K562 (cell line): Measurements from ENCODE around the gene POLD2. TPM values are rescaled to one million over a fixed set of nuclear protein-coding genes. Genes with fewer than 3 reads are reported as not detected.

Source experiments
- DPF2 ChIP-seq: fragments of 450-650 bp; IDR thresholded peaks from 2 replicates; pipeline ENCODE4 v1.6.1; 2016
- HNRNPK ChIP-seq: fragments of 200-400 bp; formaldehyde crosslinking; IDR thresholded peaks from one replicate; pipeline ENCODE4 v1.6.1; 2018; ENCODE audit warnings: mild to moderate bottlenecking, low read depth, low read length; ENCODE audit not compliant: poor library complexity, severe bottlenecking
- HNRNPLL ChIP-seq: fragments of 200-400 bp; formaldehyde crosslinking; IDR thresholded peaks from 2 replicates; pipeline ENCODE4 v1.6.1; 2017; ENCODE audit warnings: low read length, low read depth, mild to moderate bottlenecking; ENCODE audit not compliant: poor library complexity, severe bottlenecking
- MTA1 ChIP-seq: fragments of 450-650 bp; IDR thresholded peaks from 2 replicates; pipeline ENCODE4 v1.6.1; 2017; ENCODE audit warnings: borderline replicate concordance
- SRF ChIP-seq, 2 experiments: fragments of 250-450, 450-650 bp in 1 of 2; sonication (Bioruptor Pico) in 1 of 2; sonication (generic) in 1 of 2; formaldehyde crosslinking; IDR thresholded peaks; 2 replicates each; pipeline versions ENCODE4 v1.5.0 to v1.5.1; 2020 to 2022; ENCODE audit warnings: mild to moderate bottlenecking in 1 of 2, missing genetic modification reagents in 1 of 2
- ZNF436 ChIP-seq: fragments of 250-450, 450-650 bp; sonication (Bioruptor Pico); formaldehyde crosslinking; IDR thresholded peaks from 2 replicates; pipeline ENCODE4 v1.7.0; 2020; ENCODE audit warnings: mild to moderate bottlenecking
- polyA plus RNA-seq, 8 experiments: library from polyadenylated mRNA; depleted of rRNA in 4 of 8; stranded (reverse) in 5 of 8; unstranded in 3 of 8; fragments of >200 nt; fragmentation: Nextera tagmentation in 2 of 8; fragmentation: Illumina TruSeq in 1 of 8; extraction: Ambion mirVana in 2 of 8; extraction: Trizol in 1 of 8; gene quantifications; 2 replicates each; pipeline versions ENCODE4 v1.2.1 to v1.2.3, GENCODE V29; 2011 to 2014; ENCODE audit warnings: inconsistent platforms in 1 of 8, missing spikeins in 1 of 8
- total RNA-seq, 7 experiments: library from RNA; depleted of rRNA in 6 of 7; stranded (reverse); fragments of >200 nt in 6 of 7; fragmentation: Illumina TruSeq in 2 of 7; extraction: Trizol in 2 of 7; gene quantifications; 2 replicates each; pipeline versions ENCODE4 v1.2.1 to v1.2.3, GENCODE V29; 2011 to 2021; ENCODE audit warnings: low replicate concordance in 1 of 7
- TF ChIP-seq, protein P1 (sequence below), 2 experiments: fragments of 450-650 bp in 1 of 2; sonication (generic) in 1 of 2; formaldehyde crosslinking in 1 of 2; IDR thresholded peaks; 2 replicates each; pipeline versions ENCODE4 v1.7.1 to v1.9.0; 2016 to 2022; ENCODE audit warnings: inconsistent platforms in 1 of 2, mild to moderate bottlenecking in 1 of 2, missing genetic modification reagents in 1 of 2
- TF ChIP-seq, protein P2 (sequence below): sonication (generic); formaldehyde crosslinking; IDR thresholded peaks from 2 replicates; pipeline ENCODE4 v1.8.0; 2023; ENCODE audit warnings: mild to moderate bottlenecking, missing genetic modification reagents

The POLD2 gene
- total and polyA plus RNA-seq, 9 of the 15 experiments (the other 6 are each of a cell fraction or from before 2014, with no cell fraction given), result 29.7 to 259 (median 225) TPM

DNA sequence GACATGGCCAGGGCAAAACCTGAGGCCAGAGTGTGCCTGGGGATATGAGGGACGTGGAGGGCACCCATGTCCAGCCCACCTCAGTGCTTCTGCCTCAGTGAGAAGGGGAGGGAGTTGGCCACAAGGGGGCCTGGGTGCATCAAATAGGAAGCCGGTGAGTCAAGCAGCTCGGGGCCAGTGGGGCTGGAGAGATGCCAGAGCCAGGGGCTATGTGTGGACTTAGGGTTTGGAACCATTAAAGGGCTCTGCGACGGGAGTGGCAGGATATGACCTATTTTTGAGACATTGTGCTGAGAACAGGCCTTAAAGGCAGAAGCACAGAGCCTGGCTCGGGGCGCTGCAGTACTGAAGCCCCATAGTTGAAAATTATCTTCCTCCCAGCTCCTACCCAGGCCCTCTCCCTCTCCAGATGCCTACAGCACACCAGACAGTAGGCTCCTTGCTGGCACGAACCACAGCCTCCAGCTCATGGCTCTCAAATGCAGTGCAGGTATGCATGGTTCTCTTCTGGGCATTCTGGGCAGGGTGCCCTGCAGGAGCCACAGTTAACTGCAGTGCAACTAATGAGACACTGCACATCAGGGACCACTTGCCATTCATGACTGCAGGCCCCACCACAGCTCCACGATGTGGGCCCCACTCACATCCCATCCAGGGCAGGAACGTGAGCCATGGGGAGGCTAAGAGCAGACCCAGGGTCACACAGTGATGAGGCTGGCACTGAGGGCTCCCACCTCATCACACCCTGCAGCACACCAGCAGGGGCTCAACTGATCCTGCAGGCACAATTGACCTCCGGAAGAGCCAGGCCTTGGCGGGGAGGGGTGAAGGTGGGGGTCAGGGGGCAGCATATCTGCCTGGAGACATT, 50.8 kb downstream of the POLD2 start (continued):
- TF ChIP-seq, protein P1, sequence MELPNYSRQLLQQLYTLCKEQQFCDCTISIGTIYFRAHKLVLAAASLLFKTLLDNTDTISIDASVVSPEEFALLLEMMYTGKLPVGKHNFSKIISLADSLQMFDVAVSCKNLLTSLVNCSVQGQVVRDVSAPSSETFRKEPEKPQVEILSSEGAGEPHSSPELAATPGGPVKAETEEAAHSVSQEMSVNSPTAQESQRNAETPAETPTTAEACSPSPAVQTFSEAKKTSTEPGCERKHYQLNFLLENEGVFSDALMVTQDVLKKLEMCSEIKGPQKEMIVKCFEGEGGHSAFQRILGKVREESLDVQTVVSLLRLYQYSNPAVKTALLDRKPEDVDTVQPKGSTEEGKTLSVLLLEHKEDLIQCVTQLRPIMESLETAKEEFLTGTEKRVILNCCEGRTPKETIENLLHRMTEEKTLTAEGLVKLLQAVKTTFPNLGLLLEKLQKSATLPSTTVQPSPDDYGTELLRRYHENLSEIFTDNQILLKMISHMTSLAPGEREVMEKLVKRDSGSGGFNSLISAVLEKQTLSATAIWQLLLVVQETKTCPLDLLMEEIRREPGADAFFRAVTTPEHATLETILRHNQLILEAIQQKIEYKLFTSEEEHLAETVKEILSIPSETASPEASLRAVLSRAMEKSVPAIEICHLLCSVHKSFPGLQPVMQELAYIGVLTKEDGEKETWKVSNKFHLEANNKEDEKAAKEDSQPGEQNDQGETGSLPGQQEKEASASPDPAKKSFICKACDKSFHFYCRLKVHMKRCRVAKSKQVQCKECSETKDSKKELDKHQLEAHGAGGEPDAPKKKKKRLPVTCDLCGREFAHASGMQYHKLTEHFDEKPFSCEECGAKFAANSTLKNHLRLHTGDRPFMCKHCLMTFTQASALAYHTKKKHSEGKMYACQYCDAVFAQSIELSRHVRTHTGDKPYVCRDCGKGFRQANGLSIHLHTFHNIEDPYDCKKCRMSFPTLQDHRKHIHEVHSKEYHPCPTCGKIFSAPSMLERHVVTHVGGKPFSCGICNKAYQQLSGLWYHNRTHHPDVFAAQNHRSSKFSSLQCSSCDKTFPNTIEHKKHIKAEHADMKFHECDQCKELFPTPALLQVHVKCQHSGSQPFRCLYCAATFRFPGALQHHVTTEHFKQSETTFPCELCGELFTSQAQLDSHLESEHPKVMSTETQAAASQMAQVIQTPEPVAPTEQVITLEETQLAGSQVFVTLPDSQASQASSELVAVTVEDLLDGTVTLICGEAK (IDR thresholded peaks at IDR 0.05), result no peak
- TF ChIP-seq, protein P1 (CRISPR knock-in tag; IDR thresholded peaks at IDR 0.05), result 0 out of 2 replicates have a peak, but pooled peaks have one; percentile 15
- TF ChIP-seq MTA1, result no peak
- no peak for TF ChIP-seq SRF (CRISPR knock-in tag; IDR thresholded peaks at IDR 0.05)
- no peak for TF ChIP-seq HNRNPK
- no peak for TF ChIP-seq DPF2
- TF ChIP-seq, protein P2, sequence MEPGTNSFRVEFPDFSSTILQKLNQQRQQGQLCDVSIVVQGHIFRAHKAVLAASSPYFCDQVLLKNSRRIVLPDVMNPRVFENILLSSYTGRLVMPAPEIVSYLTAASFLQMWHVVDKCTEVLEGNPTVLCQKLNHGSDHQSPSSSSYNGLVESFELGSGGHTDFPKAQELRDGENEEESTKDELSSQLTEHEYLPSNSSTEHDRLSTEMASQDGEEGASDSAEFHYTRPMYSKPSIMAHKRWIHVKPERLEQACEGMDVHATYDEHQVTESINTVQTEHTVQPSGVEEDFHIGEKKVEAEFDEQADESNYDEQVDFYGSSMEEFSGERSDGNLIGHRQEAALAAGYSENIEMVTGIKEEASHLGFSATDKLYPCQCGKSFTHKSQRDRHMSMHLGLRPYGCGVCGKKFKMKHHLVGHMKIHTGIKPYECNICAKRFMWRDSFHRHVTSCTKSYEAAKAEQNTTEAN (CRISPR knock-in tag), result no peak
- TF ChIP-seq ZNF436, result no peak
- TF ChIP-seq HNRNPLL, result no peak
